ENCODE results near the gene P2RY11.

DNA sequence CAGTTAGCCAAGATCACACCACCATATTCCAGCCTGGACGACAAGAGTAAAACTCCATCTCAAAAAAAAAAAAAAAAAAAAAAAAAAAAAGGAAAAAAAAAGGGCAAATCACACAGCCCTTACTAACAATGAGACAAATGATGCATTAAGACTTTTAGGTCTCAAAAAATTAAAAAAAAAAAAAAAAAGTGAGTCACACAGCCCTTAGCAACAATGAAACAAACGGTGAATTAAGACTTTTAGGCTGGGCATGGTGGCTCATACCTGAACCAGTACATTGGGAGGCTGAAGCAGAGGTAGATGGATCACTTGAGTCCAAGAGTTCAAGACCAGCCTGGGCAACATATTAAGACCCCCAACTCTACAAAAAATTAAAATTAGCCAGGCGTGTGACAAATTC is 40.6 kb downstream of the P2RY11 start:
- TF ChIP-seq, protein P1, sequence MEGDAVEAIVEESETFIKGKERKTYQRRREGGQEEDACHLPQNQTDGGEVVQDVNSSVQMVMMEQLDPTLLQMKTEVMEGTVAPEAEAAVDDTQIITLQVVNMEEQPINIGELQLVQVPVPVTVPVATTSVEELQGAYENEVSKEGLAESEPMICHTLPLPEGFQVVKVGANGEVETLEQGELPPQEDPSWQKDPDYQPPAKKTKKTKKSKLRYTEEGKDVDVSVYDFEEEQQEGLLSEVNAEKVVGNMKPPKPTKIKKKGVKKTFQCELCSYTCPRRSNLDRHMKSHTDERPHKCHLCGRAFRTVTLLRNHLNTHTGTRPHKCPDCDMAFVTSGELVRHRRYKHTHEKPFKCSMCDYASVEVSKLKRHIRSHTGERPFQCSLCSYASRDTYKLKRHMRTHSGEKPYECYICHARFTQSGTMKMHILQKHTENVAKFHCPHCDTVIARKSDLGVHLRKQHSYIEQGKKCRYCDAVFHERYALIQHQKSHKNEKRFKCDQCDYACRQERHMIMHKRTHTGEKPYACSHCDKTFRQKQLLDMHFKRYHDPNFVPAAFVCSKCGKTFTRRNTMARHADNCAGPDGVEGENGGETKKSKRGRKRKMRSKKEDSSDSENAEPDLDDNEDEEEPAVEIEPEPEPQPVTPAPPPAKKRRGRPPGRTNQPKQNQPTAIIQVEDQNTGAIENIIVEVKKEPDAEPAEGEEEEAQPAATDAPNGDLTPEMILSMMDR (IDR thresholded peaks at IDR 0.05) = no peak
- TF ChIP-seq EP300 (IDR thresholded peaks at IDR 0.05; ENCODE audit: low read depth) = no peak
